Stimulated activated CD4-positive, alpha-beta T cell treated with anti-CD3 and anti-CD28 coated beads, Interleukin-4, amount 100 ng/mL, for 1 hour (primary cell): ENCODE data around the gene SPATA24.
"Not testable (repeated sequence)": the region's sequence is repeated elsewhere in the genome, so short reads cannot be mapped to it uniquely, and the experiment has no call there.

Source experiments
- DNase-seq: peaks from one replicate; pipeline ENCODE4 v3.0.0-alpha.2; 2020

The SPATA24 gene

DNA sequence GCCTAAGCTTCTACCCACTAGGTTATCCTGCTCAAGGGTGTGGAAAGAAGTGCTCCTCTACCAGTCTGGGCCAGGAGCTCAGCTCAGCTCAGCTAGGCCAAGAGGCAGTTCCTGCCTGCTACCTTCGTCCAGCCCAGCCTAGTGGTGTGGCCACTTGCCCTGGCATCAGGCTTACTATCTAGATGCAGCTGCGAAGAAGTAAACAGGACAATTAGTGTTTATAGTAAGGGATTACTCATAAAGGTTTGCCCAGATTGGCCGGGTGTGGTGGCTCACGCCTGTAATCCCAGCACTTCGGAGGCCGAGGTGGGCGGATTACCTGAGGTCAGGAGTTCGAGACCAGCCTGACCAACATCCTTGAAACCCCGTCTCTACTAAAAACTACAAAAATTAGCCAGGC, 12.8 kb upstream of the SPATA24 start:
- no peak for DNase-seq

DNA sequence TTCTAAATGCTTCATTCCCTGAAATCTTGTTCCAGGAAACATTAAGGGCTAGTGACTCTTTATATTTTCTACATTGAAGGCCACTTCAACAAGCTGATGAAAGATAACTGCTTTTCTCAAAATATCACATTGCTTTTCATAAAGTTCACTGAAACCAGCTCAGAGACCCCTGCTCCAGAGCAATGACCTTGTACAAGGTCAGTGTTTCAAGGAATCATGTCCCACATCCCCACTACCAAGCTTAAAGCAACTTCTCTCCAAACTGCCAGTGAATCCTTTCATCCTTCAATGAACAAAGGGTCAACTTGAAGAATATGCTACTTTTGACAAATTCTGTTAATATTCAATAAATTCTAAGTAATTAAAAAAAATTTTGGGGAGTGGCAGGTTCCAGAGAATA, 12.0 kb upstream of the SPATA24 start:
- no peak for DNase-seq

DNA sequence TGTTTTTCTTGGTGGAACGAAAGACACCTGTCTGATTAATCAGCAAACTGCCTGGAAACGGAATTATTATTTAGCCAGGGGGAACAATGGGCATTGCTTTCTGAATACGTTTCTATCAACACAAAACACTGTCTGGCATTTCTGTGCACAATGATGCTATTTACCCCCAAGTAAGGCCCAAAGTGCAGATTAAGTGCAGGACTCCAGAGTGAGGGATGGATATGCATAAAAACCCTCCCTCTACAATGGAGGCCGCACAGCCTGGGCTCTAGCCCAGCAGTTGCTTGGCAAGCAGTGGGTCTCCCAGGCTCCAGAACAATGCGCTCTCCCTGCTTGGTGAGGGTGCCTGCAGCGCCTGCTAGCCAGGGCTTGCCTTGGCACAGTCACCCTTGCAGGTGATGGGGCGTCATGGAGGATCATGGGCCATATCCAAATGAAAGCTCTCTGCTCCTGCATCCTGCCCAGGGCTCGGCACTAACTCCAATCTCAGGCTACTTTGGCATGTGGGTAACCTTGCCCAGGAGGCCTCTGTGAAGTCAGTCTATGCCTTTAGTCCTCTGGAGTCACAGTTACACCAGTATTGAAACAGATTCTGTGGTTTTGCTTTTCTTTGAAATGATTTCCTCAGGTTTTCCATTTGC, 11.5 kb upstream of the SPATA24 start:
- DNase-seq: no peak

DNA sequence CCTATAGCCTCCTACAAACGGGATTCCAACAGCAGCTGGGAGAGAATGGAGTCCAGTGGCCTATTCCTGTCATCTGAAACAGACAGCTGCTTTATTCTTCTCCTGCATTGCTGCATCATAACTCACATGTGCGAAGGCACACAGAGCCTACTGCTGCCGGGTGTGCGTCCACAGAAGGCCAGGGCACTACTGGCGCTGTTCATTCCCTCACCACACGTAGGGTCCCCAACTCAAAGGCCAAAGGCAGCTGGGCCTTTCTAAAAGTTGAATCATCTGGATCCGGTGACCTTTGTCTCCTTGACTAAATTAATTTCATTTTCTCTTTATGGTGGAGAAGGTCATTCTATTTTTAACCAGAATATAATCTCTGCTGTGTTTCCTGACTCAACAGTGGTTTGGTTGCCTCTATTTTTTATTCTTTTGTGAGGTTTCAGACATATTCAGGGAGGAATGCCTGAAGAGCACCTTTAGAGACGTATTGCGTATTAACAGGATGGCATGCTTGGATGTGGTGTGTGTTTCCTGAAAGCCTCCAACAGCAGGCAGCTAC, 10.8 kb upstream of the SPATA24 start:
- no peak for DNase-seq

- DNase-seq: no peak
Measured at GRCh38 chr5:139413963-139414362, 10.1 kb upstream of the SPATA24 start.

- DNase-seq: no peak
Measured at GRCh38 chr5:139413153-139413552, 9.3 kb upstream of the SPATA24 start.

GRCh38 chr5:139410993-139411828, 7.3 kb upstream of the SPATA24 start:
- no peak for DNase-seq

DNA sequence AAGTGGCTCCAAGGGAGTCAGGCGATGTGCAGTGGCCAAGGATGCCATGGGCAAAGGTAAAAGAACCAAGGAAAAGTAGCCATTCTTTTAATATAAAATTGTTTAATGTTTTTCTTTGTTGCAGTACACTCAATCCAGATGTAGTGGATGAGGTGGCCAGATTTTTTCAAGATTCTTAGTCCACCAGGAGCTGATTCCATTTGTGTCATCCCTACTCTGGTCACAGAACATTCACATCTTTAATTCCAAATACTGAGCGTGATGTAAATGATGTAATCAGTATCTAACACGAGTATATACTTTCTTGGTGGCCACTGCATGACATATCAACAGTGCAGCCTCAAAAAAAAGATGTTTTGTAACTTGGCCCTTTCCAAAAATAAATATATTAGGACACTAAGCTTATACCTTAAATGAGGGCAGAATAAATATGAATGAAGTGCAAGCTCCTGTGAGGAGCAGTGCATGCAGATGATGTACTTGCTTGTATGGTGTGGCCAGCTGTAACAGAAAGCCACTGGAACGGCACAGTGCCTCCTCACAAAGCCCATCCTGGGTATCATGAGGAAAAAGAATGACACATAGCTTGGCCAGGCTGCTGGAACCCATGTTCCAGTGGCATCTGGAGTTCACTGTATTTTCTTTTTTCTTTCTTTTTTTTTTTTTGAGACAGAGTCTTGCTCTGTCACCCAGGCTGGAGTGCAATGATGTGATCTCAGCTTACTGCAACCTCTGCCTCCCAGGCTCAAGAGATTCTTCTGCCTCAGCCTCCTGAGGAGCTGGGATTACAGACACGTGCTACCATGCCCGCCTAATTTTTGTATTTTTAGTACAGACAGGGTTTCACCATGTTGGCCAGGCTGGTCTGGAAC, 6.5 kb upstream of the SPATA24 start:
- no peak for DNase-seq

- not testable (repeated sequence) for DNase-seq
Measured at GRCh38 chr5:139409116-139409515, 5.2 kb upstream of the SPATA24 start.

DNA sequence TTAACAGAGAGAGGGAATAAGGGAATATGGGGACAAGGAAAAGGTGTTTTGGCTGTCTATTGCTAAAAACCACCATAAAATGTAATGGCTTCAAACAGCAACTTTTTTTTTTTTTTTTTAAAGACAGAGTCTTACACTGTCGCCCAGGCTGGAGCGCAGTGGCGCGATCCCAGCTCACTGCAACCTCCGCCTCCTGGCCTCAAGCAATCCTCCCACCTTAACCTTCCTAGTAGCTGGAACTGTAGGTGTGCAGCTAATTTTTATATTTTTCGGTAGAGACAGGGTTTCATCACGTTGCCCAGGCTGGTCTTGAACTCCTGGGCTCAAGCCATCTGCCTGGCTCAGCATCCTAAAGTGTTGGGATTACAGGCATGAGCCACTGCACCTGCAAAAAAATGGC, 4.3 kb upstream of the SPATA24 start:
- no peak for DNase-seq

DNA sequence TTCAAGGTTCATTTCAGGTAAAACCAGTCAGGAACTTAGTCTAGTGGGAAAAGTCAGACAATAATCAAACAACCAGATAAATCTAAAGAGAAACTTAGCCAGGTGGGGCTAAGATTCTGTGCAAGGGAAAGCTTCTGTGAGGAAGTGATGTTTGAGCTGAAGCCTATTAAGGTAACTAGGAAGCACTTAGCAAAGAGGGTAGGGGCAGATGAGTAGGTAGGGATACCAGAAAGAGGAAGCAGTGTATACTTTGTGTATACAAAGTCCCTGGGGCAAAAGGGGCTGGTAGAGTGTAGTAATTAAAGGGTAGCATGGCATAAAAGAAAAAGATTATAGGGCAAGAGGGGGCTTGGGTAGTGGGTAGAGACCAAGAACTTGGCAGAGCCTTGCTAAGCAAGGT, 3.6 kb upstream of the SPATA24 start:
- no peak for DNase-seq

DNA sequence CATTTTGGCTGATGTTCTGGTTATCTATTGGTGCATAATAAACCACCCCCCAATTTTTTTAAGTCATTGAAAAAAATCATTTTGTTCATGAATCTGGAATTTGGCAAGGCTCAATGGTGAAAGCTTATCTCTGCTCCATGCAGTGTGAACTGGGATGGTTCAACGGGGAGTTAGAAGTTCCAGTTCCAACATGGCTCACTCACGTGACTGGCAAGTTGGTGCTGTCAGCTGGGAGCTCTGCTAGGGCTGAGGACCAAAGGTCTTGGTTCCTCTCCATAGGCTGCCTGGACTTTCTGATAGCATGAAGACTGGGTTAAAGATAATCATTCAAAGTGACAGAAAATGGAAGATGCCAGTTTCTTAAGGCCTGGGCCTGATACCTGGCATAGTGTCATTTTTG, 3.1 kb upstream of the SPATA24 start:
- no peak for DNase-seq

GRCh38 chr5:139404484-139404840, 573 bp upstream of the SPATA24 start:
- no peak for DNase-seq

GRCh38 chr5:139403418-139403786, 487 bp downstream of the SPATA24 start:
- DNase-seq: no peak

DNA sequence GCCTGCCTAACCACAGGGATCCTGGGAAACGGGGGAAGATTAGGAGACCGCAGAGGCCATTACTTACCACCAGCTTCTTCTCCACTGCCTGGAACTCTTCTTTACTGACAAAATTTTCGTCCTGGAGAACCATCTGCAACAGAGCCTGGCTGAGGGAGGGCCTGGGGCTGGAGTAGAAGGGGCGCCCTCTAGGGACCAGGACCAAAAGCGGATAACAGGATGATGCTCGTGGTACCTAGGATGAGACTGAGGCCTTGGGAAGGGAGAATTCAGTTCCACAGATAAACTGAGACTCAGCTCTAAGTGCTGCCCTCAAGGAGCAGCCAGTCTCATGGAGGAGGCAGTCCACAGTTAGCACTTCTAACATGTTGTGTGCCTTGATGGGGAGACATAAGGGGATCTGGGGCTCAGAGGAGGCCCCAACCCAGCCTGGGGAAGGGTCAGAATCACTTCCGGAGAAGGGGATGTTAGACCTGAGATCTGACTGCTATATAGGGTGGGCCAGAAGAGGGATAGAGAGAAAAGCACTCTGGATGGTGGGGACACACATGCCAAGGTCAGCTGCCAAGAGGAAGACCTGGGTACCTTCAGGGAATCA, 1.2 kb downstream of the SPATA24 start:
- DNase-seq: no peak

GRCh38 chr5:139401546-139401945, 2.3 kb downstream of the SPATA24 start:
- DNase-seq: no peak

- no peak for DNase-seq
Measured at GRCh38 chr5:139399501-139400121, 4.3 kb downstream of the SPATA24 start.

- DNase-seq: no peak
Measured at GRCh38 chr5:139397921-139398320, 6.0 kb downstream of the SPATA24 start.

- no peak for DNase-seq
Measured at GRCh38 chr5:139396691-139397090, 7.2 kb downstream of the SPATA24 start.

DNA sequence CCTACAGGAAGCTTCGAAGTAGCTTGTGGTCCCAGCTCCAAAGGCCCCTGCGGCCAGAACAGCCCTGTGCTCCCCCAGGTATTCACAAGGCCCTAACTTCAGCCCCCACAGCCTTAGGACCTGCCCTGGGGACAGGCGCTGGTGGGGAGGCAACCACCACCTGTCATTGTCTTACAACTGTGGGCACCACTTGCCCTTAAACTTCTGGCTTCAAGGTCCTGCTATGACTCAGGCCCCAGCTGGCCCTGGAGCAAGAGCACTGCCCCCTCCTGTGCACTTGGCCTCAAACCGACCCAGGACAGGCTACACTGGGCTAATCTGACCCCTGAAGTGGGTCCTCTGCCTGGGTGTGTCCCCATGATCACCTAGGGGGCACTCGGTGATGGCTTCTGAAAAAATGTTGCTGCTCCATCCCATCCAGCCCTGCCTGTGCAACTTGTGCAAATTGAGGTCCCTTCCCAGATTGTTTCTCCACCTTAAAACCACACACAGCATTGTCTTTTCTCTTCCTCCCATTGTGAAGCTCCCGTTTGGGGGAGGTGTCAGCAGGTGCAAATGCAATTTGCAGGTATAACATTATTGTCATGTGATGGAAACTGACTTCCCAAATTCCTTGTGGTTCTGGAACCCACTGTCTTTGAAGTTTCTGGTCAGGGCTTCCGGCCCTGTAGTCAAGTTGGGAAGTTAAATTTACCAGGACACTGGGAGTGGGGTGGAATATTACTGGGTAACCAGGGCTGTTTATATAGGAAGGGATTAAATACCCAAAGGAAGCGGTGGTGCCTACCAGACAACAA, 7.8 kb downstream of the SPATA24 start:
- DNase-seq: no peak
